NCI-H2196 treated with DMSO at 0.1 percent for 48 hours (cell line): ENCODE measurements around the gene PTDSS2.
A peak's percentile ranks its signal among the peaks of the same experiment; 100 is the strongest.
"Not testable (repeated sequence)": the region's sequence is repeated elsewhere in the genome, so short reads cannot be mapped to it uniquely, and the experiment has no call there.

Experiments
- DNase-seq: peaks from one replicate; lab custom pipeline; 2025; ENCODE audit not compliant: unreplicated experiment; lab: John Stamatoyannopoulos, UW

Gene PTDSS2

GRCh38 chr11:464316-464715 is 14.2 kb downstream of the PTDSS2 start:
- no peak for DNase-seq

GRCh38 chr11:465896-466530 is 15.9 kb downstream of the PTDSS2 start:
- DNase-seq = no peak

- DNase-seq = no peak
Measured at GRCh38 chr11:468036-468435, 18.0 kb downstream of the PTDSS2 start.

GRCh38 chr11:468493-468892 is 18.4 kb downstream of the PTDSS2 start:
- no peak for DNase-seq

GRCh38 chr11:469026-469683 is 19.1 kb downstream of the PTDSS2 start:
- DNase-seq = not testable (repeated sequence)

GRCh38 chr11:469684-470560 is 19.8 kb downstream of the PTDSS2 start:
- DNase-seq = peak; percentile 57

- DNase-seq = no peak
Measured at GRCh38 chr11:471468-472145, 21.5 kb downstream of the PTDSS2 start.

- no peak for DNase-seq
Measured at GRCh38 chr11:472272-472671, 22.2 kb downstream of the PTDSS2 start.

- DNase-seq = no peak
Measured at GRCh38 chr11:472816-473215, 22.7 kb downstream of the PTDSS2 start.

GRCh38 chr11:473415-473814 is 23.3 kb downstream of the PTDSS2 start:
- DNase-seq = no peak

- no peak for DNase-seq
Measured at GRCh38 chr11:473962-474785, 24.1 kb downstream of the PTDSS2 start.

- no peak for DNase-seq
Measured at GRCh38 chr11:474914-475506, 24.9 kb downstream of the PTDSS2 start.

GRCh38 chr11:475941-476340 is 25.9 kb downstream of the PTDSS2 start:
- DNase-seq = no peak

- no peak for DNase-seq
Measured at GRCh38 chr11:476416-476815, 26.3 kb downstream of the PTDSS2 start.

- DNase-seq = no peak
Measured at GRCh38 chr11:477052-477715, 27.1 kb downstream of the PTDSS2 start.

- no peak for DNase-seq
Measured at GRCh38 chr11:479311-479710, 29.2 kb downstream of the PTDSS2 start.

- DNase-seq = no peak
Measured at GRCh38 chr11:484616-485015, 34.5 kb downstream of the PTDSS2 start.

- no peak for DNase-seq
Measured at GRCh38 chr11:486189-486588, 36.1 kb downstream of the PTDSS2 start.

- no peak for DNase-seq
Measured at GRCh38 chr11:487571-488021, 37.5 kb downstream of the PTDSS2 start.

GRCh38 chr11:488062-488461 is 38.0 kb downstream of the PTDSS2 start:
- DNase-seq = no peak
